ENCODE data around the gene ANO4.

ANO4 gene

GRCh38 chr12:100954118-100954517 is 159.5 kb downstream of the ANO4 start:
- TF ChIP-seq CTCF (IDR thresholded peaks at IDR 0.05; ENCODE audit: low read depth, low read length), result no peak
- DNase-seq (ENCODE audit: extremely low read depth, low read depth), result no peak

GRCh38 chr12:100955139-100955538 is 160.6 kb downstream of the ANO4 start:
- no peak for TF ChIP-seq CTCF (IDR thresholded peaks at IDR 0.05; ENCODE audit: low read depth, low read length)
- no peak for DNase-seq (ENCODE audit: extremely low read depth, low read depth)

- no peak for DNase-seq (ENCODE audit: extremely low read depth, low read depth)
- no peak for TF ChIP-seq CTCF (IDR thresholded peaks at IDR 0.05; ENCODE audit: low read depth, low read length)
Measured at GRCh38 chr12:100956311-100956852, 161.8 kb downstream of the ANO4 start.

GRCh38 chr12:100959481-100959880 is 164.9 kb downstream of the ANO4 start:
- no peak for DNase-seq (ENCODE audit: extremely low read depth, low read depth)
- no peak for TF ChIP-seq CTCF (IDR thresholded peaks at IDR 0.05; ENCODE audit: low read depth, low read length)

- no peak for DNase-seq (ENCODE audit: extremely low read depth, low read depth)
- no peak for TF ChIP-seq CTCF (IDR thresholded peaks at IDR 0.05; ENCODE audit: low read depth, low read length)
Measured at GRCh38 chr12:100962086-100962712, 167.6 kb downstream of the ANO4 start.

- TF ChIP-seq CTCF (IDR thresholded peaks at IDR 0.05; ENCODE audit: low read depth, low read length), result no peak
- no peak for DNase-seq (ENCODE audit: extremely low read depth, low read depth)
Measured at GRCh38 chr12:100963381-100963780, 168.8 kb downstream of the ANO4 start.

GRCh38 chr12:100964028-100964427 is 169.5 kb downstream of the ANO4 start:
- no peak for DNase-seq (ENCODE audit: extremely low read depth, low read depth)
- no peak for TF ChIP-seq CTCF (IDR thresholded peaks at IDR 0.05; ENCODE audit: low read depth, low read length)

Data from AG09319 (cell line).